NT2/D1 (cell line): ENCODE data around the gene MT1B.

Source experiments
- DNase-seq: peaks from one replicate; pipeline ENCODE4 v3.0.0-alpha.2; 2011; ENCODE audit warnings: low read depth, low spot score
- H3K27me3 ChIP-seq: 2 replicates; pipeline ENCODE4 v1.6.0; 2011; ENCODE audit warnings: mild to moderate bottlenecking; ENCODE audit not compliant: insufficient read length, insufficient read depth
- H3K36me3 ChIP-seq: 2 replicates; pipeline ENCODE4 v1.6.1; 2011; ENCODE audit warnings: mild to moderate bottlenecking, low read length, mixed read lengths; ENCODE audit not compliant: insufficient read depth, insufficient read length
- H3K4me1 ChIP-seq: 2 replicates; pipeline ENCODE4 v1.5.1; 2011; ENCODE audit not compliant: insufficient read depth, insufficient read length
- H3K4me3 ChIP-seq: 2 replicates; pipeline ENCODE4 v1.5.1; 2011; ENCODE audit warnings: low read depth; ENCODE audit not compliant: insufficient read length
- H3K9ac ChIP-seq: 2 replicates; pipeline ENCODE4 v1.6.0; 2011; ENCODE audit warnings: low read depth; ENCODE audit not compliant: insufficient read length
- H3K9me3 ChIP-seq: 2 replicates; pipeline ENCODE4 v1.5.1; 2011; ENCODE audit warnings: mild to moderate bottlenecking, low read length; ENCODE audit not compliant: insufficient read depth
- SUZ12 ChIP-seq: IDR thresholded peaks from 2 replicates; pipeline ENCODE4 v1.6.1; 2011; ENCODE audit not compliant: insufficient read length, insufficient read depth; ENCODE audit errors: extremely low read depth
- YY1 ChIP-seq: IDR thresholded peaks from 2 replicates; pipeline ENCODE4 v1.6.1; 2011; ENCODE audit not compliant: insufficient read length, insufficient read depth
- ZNF274 ChIP-seq: IDR thresholded peaks from 2 replicates; pipeline ENCODE4 v1.6.1; 2011; ENCODE audit warnings: mild to moderate bottlenecking, low read depth, low read length

Gene MT1B

DNA sequence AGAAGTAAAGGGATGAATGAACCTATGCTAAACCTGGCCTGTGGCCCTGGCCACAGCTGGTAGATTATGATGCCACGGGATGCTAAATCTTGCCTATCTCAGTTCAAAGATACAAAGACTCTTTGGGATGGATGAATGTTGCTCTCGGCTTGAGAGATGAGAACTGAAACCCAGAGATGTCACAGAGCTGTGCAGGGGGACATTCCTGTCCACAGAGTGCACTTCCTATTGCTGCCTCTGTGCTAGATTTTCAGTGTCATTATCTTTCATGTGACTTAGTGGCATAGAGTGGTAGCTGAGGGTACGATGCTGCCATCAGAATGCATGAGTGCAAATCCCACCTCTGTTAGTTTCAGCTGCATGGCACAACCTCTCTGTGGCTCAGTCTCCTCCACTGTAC is 21.6 kb upstream of the MT1B start:
- H3K27me3 ChIP-seq: peaks cover 75% of the 10 kb centered on the region

DNA sequence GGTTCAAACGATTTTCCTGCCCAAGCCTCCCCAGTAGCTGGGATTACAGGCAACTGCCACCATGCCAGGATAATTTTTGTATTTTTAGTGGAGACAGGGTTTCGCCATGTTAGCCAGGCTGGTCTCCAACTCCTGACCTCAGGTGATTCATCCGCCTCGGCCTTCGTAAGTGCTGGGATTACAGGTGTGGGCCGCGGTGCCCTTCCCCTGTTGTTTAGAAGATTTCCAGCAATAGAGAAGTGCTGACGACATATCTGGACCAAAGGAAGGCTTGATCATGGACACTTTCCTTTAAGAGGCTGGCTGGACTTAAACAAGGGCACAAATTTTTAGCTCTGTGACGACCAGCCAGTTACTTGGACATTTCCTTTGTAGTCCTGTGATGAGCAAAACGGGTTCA is 20.5 kb upstream of the MT1B start:
- H3K9ac ChIP-seq: no peak overlapping the region
- H3K4me1 ChIP-seq: peaks cover 5% of the 10 kb centered on the region
- no peak overlapping the region for H3K4me3 ChIP-seq
- H3K9me3 ChIP-seq: no peaks in the 10 kb centered on the region
- H3K36me3 ChIP-seq: peaks cover 5% of the 10 kb centered on the region
- DNase-seq: no peak
- no peak for TF ChIP-seq SUZ12
- no peak for TF ChIP-seq ZNF274
- TF ChIP-seq YY1: no peak
- H3K27me3 ChIP-seq: peaks cover 76% of the 10 kb centered on the region

More for the DNA sequence above, 21.6 kb upstream of the MT1B start:
- no peaks in the 10 kb centered on the region for H3K9me3 ChIP-seq
- H3K9ac ChIP-seq: no peak overlapping the region
- no peak overlapping the region for H3K4me3 ChIP-seq
- peaks cover 5% of the 10 kb centered on the region for H3K4me1 ChIP-seq
- peaks cover 10% of the 10 kb centered on the region for H3K36me3 ChIP-seq
- TF ChIP-seq SUZ12 (no peak), YY1 (no peak), ZNF274 (no peak)
- no peak for DNase-seq

DNA sequence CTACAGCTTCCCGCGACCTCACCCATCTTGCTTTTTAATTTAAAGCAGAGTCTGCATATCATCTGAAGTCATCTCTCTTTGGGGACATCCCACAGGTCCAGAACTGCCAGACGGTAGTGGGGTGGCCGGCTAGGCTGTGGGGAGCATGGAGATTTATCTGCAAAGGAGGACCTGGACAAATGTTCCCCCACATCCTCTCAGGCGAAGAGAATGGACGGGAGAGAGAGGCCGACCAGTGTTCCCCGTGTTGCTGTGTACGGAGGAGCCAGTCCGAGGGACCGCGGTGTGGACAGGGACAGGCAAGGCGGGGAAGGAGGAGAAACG is 19.9 kb upstream of the MT1B start:
- H3K36me3 ChIP-seq: peaks cover under 1% of the 10 kb centered on the region
- H3K27me3 ChIP-seq: peaks cover 78% of the 10 kb centered on the region
- H3K9me3 ChIP-seq: no peaks in the 10 kb centered on the region
- no peak for DNase-seq
- H3K4me1 ChIP-seq: peaks cover 3% of the 10 kb centered on the region
- H3K4me3 ChIP-seq: peak overlapping the region; percentile 49
- H3K9ac ChIP-seq: peak overlapping the region; percentile 84
- TF ChIP-seq YY1 (no peak), ZNF274 (no peak), SUZ12 (peak; percentile 49)

DNA sequence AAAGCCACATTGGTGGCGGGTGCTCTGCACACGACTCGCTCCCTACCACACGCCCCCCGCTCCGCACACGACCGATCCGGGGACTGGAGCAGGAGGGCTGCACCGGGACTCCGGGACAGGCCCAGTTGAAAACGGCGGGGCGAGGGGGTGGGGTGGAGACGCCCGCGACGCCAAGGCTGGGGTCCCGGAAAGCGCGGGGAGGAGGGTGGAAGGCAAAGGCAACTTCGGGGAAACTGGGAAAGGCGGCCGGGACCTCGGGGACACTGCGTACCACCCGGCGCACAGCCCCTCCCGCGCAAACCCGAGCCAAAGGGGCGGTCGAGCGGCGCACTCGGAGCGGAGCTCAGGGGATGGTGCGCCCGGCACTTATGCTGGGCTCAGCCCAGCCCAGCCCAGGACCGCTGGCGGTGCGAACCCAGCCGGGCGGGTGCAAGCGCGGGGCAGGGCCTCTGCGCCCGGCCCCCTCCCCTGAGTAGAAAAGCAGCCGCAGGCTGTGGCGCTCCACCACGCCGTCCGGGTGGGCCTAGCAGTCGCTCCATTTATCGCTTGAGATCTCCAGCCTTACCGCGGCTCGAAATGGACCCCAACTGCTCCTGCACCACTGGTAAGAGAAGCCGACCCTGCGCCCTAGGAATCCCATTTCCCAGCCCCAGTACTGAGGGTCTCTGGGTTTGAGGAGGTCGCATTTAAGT is 19.4 kb upstream of the MT1B start, which contains the start of gene MT1M:
Gene MT1M (plus strand): TSS at position 504 of the 692 bp plus-strand sequence. CDS start 73 bp downstream, at position 577.
- peaks cover 3% of the 10 kb centered on the region for H3K4me1 ChIP-seq
- H3K4me3 ChIP-seq: peak within 1 kb of the TSS; percentile 49
- H3K27me3 ChIP-seq: peaks cover 83% of the 10 kb centered on the region
- H3K36me3 ChIP-seq: no peaks in the 10 kb centered on the region
- TF ChIP-seq ZNF274: no peak
- TF ChIP-seq YY1: no peak
- no peak for TF ChIP-seq SUZ12
- H3K9ac ChIP-seq: peak within 1 kb of the TSS; percentile 84
- DNase-seq: no peak
- no peaks in the 10 kb centered on the region for H3K9me3 ChIP-seq

DNA sequence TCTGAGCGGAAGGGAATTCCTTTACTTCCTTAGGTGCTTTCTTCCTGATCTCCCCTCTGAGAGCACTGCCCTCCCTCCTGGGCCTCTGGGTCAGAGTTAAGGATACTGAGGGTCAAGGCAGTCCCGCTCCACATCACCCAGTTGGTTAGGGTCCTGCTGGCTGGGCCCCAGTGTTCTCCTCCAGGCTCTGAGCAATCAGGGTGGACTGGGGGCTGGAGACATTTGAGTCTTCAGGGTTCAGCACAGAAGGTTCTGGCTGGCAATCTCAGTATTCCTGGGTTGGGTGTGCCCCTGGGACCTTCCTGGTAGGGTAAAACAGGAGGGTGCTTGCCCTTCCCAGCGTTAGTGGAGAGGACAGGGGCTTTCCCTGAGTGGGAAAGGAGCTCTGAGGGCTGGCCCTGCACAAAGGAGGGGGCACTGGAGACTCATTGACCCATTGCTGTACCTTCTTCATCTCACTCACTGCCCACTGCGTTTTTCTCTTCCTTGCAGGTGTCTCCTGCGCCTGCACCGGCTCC is 18.8 kb upstream of the MT1B start:
- no peaks in the 10 kb centered on the region for H3K9me3 ChIP-seq
- DNase-seq: no peak
- H3K36me3 ChIP-seq: no peaks in the 10 kb centered on the region
- peaks cover 89% of the 10 kb centered on the region for H3K27me3 ChIP-seq
- TF ChIP-seq YY1: no peak
- TF ChIP-seq SUZ12: no peak
- no peak for TF ChIP-seq ZNF274
- H3K4me3 ChIP-seq: peak overlapping the region; percentile 49
- H3K4me1 ChIP-seq: peaks cover 5% of the 10 kb centered on the region
- H3K9ac ChIP-seq: peak overlapping the region; percentile 84

DNA sequence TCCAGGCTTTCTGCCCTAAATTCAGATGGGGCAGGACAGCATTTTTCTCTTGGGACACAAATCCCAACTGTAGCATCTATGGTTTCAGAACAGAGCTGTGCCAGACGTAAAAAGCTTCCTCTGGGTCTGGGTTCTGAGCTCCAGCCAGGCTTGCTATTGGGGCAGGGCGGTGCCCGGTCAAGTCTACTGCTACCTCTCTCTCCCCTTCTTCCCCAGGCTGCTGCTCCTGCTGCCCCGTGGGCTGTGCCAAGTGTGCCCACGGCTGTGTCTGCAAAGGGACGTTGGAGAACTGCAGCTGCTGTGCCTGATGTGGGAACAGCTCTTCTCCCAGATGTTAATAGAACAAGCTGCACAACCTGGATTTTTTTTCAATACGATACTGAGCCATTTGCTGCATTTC is 18.2 kb upstream of the MT1B start:
- TF ChIP-seq YY1: no peak
- no peak for TF ChIP-seq ZNF274
- TF ChIP-seq SUZ12: no peak
- H3K36me3 ChIP-seq: no peaks in the 10 kb centered on the region
- no peak for DNase-seq
- peaks cover 5% of the 10 kb centered on the region for H3K4me1 ChIP-seq
- H3K4me3 ChIP-seq: no peak overlapping the region
- no peak overlapping the region for H3K9ac ChIP-seq
- H3K27me3 ChIP-seq: peaks cover 96% of the 10 kb centered on the region
- H3K9me3 ChIP-seq: no peaks in the 10 kb centered on the region

DNA sequence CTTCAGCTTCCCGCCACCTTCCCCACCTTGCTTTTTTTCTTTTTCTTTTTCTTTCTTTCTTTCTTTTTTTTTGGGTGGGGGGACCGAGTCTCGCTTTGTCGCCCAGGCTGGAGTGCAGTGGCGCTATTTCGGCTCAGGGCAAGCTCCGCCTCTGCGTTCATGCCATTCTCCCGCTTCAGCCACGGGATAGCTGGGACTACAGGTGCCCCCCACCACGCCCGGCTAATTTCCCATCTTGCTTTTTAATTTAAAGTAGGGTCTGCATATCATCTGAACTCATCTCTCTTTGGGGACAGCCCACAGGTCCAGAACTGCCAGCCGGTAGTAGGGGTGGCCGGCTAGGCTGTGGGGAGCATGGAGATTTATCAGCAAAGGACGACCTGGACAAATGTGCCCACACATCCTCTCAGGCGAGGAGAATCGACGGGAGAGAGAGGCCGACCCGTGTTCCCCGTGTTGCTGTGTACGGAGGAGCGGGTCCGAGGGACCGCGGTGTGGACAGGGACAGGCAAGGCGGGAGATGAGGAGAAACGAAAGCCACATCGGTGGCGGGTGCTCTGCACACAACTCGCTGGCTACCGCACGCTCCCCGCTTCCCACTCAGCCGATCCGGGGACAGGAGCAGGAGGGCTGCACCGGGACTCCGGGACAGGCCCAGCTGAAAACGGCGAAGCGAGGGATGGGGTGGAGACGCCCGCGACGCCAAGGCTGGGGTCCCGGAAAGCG is 16.8 kb upstream of the MT1B start:
- Histone ChIP-seq H3K36me3 (no peaks in the 10 kb centered on the region), H3K9me3 (no peaks in the 10 kb centered on the region), H3K27me3 (peaks cover 100% of the 10 kb centered on the region), H3K9ac (peak overlapping the region; percentile 45), H3K4me1 (peaks cover 9% of the 10 kb centered on the region), H3K4me3 (peak overlapping the region; percentile 29)
- DNase-seq: no peak
- TF ChIP-seq SUZ12: no peak
- no peak for TF ChIP-seq ZNF274
- TF ChIP-seq YY1: no peak
